VCaP (cell line): Measurements from ENCODE around the gene POR.
"Not testable (repeated sequence)": the region's sequence is repeated elsewhere in the genome, so short reads cannot be mapped to it uniquely, and the experiment has no call there.

Source experiments
- H3K27ac ChIP-seq: fragments of 450-650 bp; 2 replicates; pipeline ENCODE4 v1.5.1; 2017
- CTCF ChIP-seq: fragments of 450-650 bp; conservative IDR thresholded peaks from 2 replicates; pipeline ENCODE4 v1.5.1; 2017; ENCODE audit warnings: mild to moderate bottlenecking, moderate library complexity

The POR gene

GRCh38 chr7:75905785-75906604 lies 9.0 kb upstream of the POR start:
- no peak for TF ChIP-seq CTCF
- no peak overlapping the region for H3K27ac ChIP-seq

- no peak overlapping the region for H3K27ac ChIP-seq
- TF ChIP-seq CTCF, result no peak
Measured at GRCh38 chr7:75906991-75907667, 7.8 kb upstream of the POR start.

GRCh38 chr7:75907668-75908039 lies 7.3 kb upstream of the POR start:
- H3K27ac ChIP-seq, result not testable (repeated sequence)

GRCh38 chr7:75909521-75910132 lies 5.3 kb upstream of the POR start:
- no peak for TF ChIP-seq CTCF

GRCh38 chr7:75911186-75911585 lies 3.8 kb upstream of the POR start:
- not testable (repeated sequence) for H3K27ac ChIP-seq

More at GRCh38 chr7:75909521-75910132, 5.3 kb upstream of the POR start:
- H3K27ac ChIP-seq, result no peak overlapping the region

GRCh38 chr7:75913437-75913836 lies 1.5 kb upstream of the POR start:
- no peak for TF ChIP-seq CTCF
- no peak overlapping the region for H3K27ac ChIP-seq

GRCh38 chr7:75914169-75914654 lies 743 bp upstream of the POR start:
- TF ChIP-seq CTCF, result no peak
- peak overlapping the region; percentile 90 for H3K27ac ChIP-seq

- H3K27ac ChIP-seq, result peak overlapping the region; percentile 90
- TF ChIP-seq CTCF, result no peak
Measured at GRCh38 chr7:75915416-75916156, 631 bp downstream of the POR start.
